Mesenchymal stem cell (in vitro differentiated cells and primary cell): ENCODE measurements around the gene STN1.

ENCODE experiments used
- DNase-seq: peaks from one replicate; pipeline ENCODE4 v3.0.0-alpha.2; 2013
- H2AFZ ChIP-seq: one replicate; pipeline ENCODE4 v1.6.1; 2013; ENCODE audit warnings: low read depth, mild to moderate bottlenecking, control low read depth, inconsistent platforms, low read length, moderate library complexity
- H2AK5ac ChIP-seq: 2 replicates; pipeline ENCODE4 v1.6.1; 2013; ENCODE audit warnings: low read length, moderate library complexity, mild to moderate bottlenecking, inconsistent platforms; ENCODE audit not compliant: severe bottlenecking
- H2BK120ac ChIP-seq: one replicate; pipeline ENCODE4 v1.6.1; 2013; ENCODE audit warnings: low read depth, mild to moderate bottlenecking, inconsistent platforms, low read length, moderate library complexity
- H2BK12ac ChIP-seq, 2 experiments: one replicate each; pipeline ENCODE4 v1.6.1; 2013; ENCODE audit warnings: inconsistent platforms in 2 of 2, low read length in 2 of 2, mild to moderate bottlenecking in 2 of 2, moderate library complexity in 2 of 2, control low read depth in 1 of 2
- H2BK15ac ChIP-seq: one replicate; pipeline ENCODE4 v1.6.1; 2013; ENCODE audit warnings: mild to moderate bottlenecking, low read depth, inconsistent platforms; ENCODE audit not compliant: poor library complexity, severe bottlenecking
- H2BK5ac ChIP-seq: 2 replicates; pipeline ENCODE4 v1.6.1; 2013; ENCODE audit warnings: low read depth, mild to moderate bottlenecking, low read length, control low read depth, inconsistent platforms; ENCODE audit not compliant: poor library complexity, severe bottlenecking
- H3K14ac ChIP-seq, 2 experiments: one replicate each; pipeline ENCODE4 v1.6.1; 2013; ENCODE audit warnings: inconsistent platforms in 2 of 2, low read length in 2 of 2, control low read depth in 1 of 2, mild to moderate bottlenecking in 1 of 2, moderate library complexity in 1 of 2
- H3K18ac ChIP-seq, 2 experiments: one replicate each; pipeline ENCODE4 v1.6.1; 2013; ENCODE audit warnings: inconsistent platforms in 2 of 2, low read length in 2 of 2, control low read depth in 1 of 2, low read depth in 1 of 2, mild to moderate bottlenecking in 1 of 2
- H3K23ac ChIP-seq, 2 experiments: one replicate each; pipeline ENCODE4 v1.6.1; 2013; ENCODE audit warnings: inconsistent platforms in 2 of 2, low read length in 2 of 2, mild to moderate bottlenecking in 2 of 2, moderate library complexity in 2 of 2, control low read depth in 1 of 2
- H3K27ac ChIP-seq: 2 replicates; pipeline ENCODE4 v1.5.1; 2013; ENCODE audit warnings: mild to moderate bottlenecking, moderate library complexity, low read length, control low read depth, inconsistent platforms; ENCODE audit not compliant: poor library complexity, severe bottlenecking
- H3K27me3 ChIP-seq, 2 experiments: 2 replicates each; pipeline versions ENCODE4 v1.6.1 to v1.7.0; 2013; ENCODE audit warnings: low read length in 2 of 2, mild to moderate bottlenecking in 2 of 2, moderate library complexity in 2 of 2, control low read depth in 1 of 2, inconsistent platforms in 1 of 2; ENCODE audit not compliant: control insufficient read depth in 1 of 2, insufficient read depth in 1 of 2
- H3K36me3 ChIP-seq, 2 experiments: 2 replicates each; pipeline versions ENCODE4 v1.6.1 to v1.7.0; 2013; ENCODE audit warnings: low read length in 2 of 2, control low read depth in 1 of 2, inconsistent platforms in 1 of 2, low read depth in 1 of 2, mild to moderate bottlenecking in 1 of 2; ENCODE audit not compliant: insufficient read depth in 2 of 2, control insufficient read depth in 1 of 2
- H3K4ac ChIP-seq, 2 experiments: one replicate each; pipeline ENCODE4 v1.6.1; 2013; ENCODE audit warnings: inconsistent platforms in 2 of 2, low read length in 2 of 2, mild to moderate bottlenecking in 2 of 2, moderate library complexity in 2 of 2, control low read depth in 1 of 2, low read depth in 1 of 2
- H3K4me1 ChIP-seq: 2 replicates; pipeline ENCODE4 v1.6.1; 2013; ENCODE audit warnings: low read depth, low read length, control low read depth; ENCODE audit not compliant: control insufficient read depth, insufficient read depth
- H3K4me2 ChIP-seq: 2 replicates; pipeline ENCODE4 v1.6.1; 2013; ENCODE audit warnings: low read length, mild to moderate bottlenecking, inconsistent platforms; ENCODE audit not compliant: poor library complexity, severe bottlenecking
- H3K4me3 ChIP-seq, 2 experiments: 2 replicates each; pipeline versions ENCODE4 v1.5.1 to v1.7.0; 2013; ENCODE audit warnings: low read length in 2 of 2, mild to moderate bottlenecking in 2 of 2, control low read depth in 1 of 2, low read depth in 1 of 2; ENCODE audit not compliant: insufficient read depth in 1 of 2
- H3K79me1 ChIP-seq: replicated peaks from 2 replicates; pipeline ENCODE4 v1.6.1; 2013; ENCODE audit warnings: mild to moderate bottlenecking, control low read depth, low read length, inconsistent platforms; ENCODE audit not compliant: poor library complexity, severe bottlenecking
- H3K9ac ChIP-seq: 2 replicates; pipeline ENCODE4 v1.7.0; 2013; ENCODE audit warnings: mild to moderate bottlenecking, low read length, moderate library complexity
- H3K9me3 ChIP-seq: 2 replicates; pipeline ENCODE4 v1.7.0; 2013; ENCODE audit warnings: mild to moderate bottlenecking, low read length; ENCODE audit not compliant: control insufficient read depth
- H4K8ac ChIP-seq: one replicate; pipeline ENCODE4 v1.6.1; 2013; ENCODE audit warnings: inconsistent platforms, mild to moderate bottlenecking, low read length, moderate library complexity
- H4K91ac ChIP-seq: one replicate; pipeline ENCODE4 v1.6.1; 2013; ENCODE audit warnings: mild to moderate bottlenecking, low read length, inconsistent platforms
- WGBS: methylation state at CpG from one replicate; pipeline ENCODE4 v1.1.7; 2013; ENCODE audit warnings: mixed read lengths; 5-methylcytosine and 5-hydroxymethylcytosine counted together

STN1 gene

DNA sequence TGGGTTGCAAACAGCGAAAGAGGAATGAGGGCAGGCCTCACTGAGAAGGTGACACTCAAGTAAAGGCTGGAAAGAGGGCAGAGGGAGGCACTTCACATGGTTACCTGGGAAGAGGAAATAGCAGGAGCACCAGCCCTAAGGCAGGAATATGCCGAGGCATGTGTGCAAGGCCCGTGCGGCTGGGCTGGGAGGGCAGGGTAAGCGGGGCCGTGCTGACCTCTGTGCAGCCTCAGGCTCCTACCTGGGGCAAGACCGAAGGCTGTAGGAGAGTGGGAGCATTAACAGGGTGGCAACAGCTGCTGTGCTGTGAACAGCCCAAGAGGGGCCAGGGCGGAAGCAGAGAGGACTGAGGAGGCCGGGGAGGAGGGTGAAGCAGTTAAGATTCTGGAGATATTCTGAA lies 38.6 kb downstream of the STN1 start:
- H2AK5ac ChIP-seq: no peak overlapping the region
- H3K4me2 ChIP-seq: no peak overlapping the region
- no peak overlapping the region for H3K9ac ChIP-seq
- H3K9me3 ChIP-seq: no peaks in the 10 kb centered on the region
- H4K91ac ChIP-seq: no peak overlapping the region
- DNase-seq: no peak
- peaks cover 31 to 76% of the 10 kb centered on the region in 2 experiments for H3K36me3 ChIP-seq
- H2BK5ac ChIP-seq: no peak overlapping the region
- no peaks in the 10 kb centered on the region for H3K27me3 ChIP-seq
- no peak overlapping the region for H4K8ac ChIP-seq
- no peak overlapping the region for H3K14ac ChIP-seq
- no peak overlapping the region for H2AFZ ChIP-seq
- peaks cover 3% of the 10 kb centered on the region for H3K79me1 ChIP-seq
- no peak overlapping the region for H3K23ac ChIP-seq
- H3K18ac ChIP-seq: no peak overlapping the region
- H3K4me1 ChIP-seq: no peaks in the 10 kb centered on the region
- H3K4ac ChIP-seq: no peak overlapping the region
- no peak overlapping the region for H2BK15ac ChIP-seq
- 84% methylated on average over 9 of the region's 9 CpGs for WGBS
- H3K27ac ChIP-seq: no peak overlapping the region
- H2BK12ac ChIP-seq: no peak overlapping the region
- H3K4me3 ChIP-seq: no peak overlapping the region
- no peak overlapping the region for H2BK120ac ChIP-seq

DNA sequence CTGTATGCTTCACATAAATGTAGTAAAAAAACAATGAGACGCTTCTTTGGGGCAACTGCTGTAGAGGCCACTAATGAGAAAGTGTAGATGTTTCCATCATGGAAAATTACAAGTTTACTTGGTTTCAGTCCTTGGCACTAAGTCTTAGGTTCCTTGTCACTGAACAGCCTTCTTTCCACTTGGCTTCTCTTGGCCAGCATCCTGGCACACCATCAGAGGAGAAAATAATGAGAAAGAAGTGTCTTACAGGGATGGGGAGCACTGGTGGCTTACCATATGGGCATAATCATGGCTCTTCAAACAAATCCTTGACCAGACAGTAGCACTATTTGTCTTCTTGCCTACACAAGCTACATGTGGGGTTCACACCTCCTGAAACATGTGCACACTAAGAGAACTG lies 40.1 kb downstream of the STN1 start:
- no peak overlapping the region for H3K4me2 ChIP-seq
- no peak overlapping the region for H3K18ac ChIP-seq
- H4K8ac ChIP-seq: no peak overlapping the region
- H3K9ac ChIP-seq: no peak overlapping the region
- DNase-seq: no peak
- H3K4me1 ChIP-seq: no peaks in the 10 kb centered on the region
- no peak overlapping the region for H2BK15ac ChIP-seq
- H2AK5ac ChIP-seq: no peak overlapping the region
- no peak overlapping the region for H2BK5ac ChIP-seq
- no peak overlapping the region for H2BK12ac ChIP-seq
- no peak overlapping the region for H3K14ac ChIP-seq
- no peak overlapping the region for H4K91ac ChIP-seq
- no peak overlapping the region for H3K4ac ChIP-seq
- H3K36me3 ChIP-seq: peaks cover 35 to 67% of the 10 kb centered on the region in 2 experiments
- WGBS: 100% methylated on average over 1 of the region's 1 CpG
- H2AFZ ChIP-seq: no peak overlapping the region
- H3K23ac ChIP-seq: no peak overlapping the region
- H3K9me3 ChIP-seq: no peaks in the 10 kb centered on the region
- H3K4me3 ChIP-seq: no peak overlapping the region
- H3K79me1 ChIP-seq: peaks cover 1% of the 10 kb centered on the region
- H3K27me3 ChIP-seq: no peaks in the 10 kb centered on the region
- no peak overlapping the region for H3K27ac ChIP-seq
- H2BK120ac ChIP-seq: no peak overlapping the region

DNA sequence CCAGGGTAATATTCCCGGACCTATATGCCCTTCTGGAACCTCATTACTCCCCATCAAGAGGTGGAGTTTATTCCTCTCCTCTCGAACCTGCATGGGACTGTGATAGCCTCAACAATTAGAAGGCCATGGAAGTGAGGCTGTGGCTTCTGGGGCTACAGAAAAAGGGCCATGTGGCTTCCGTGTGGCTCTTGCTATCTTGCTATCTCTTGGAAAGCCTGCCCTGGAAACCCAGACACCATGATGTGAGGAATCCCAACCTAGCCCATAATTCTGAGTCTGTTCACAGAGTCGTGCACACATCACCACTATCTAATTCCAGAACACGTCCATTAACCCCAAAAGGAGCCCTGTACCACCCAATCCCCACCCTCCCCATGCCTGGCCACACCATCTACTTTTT lies 41.8 kb downstream of the STN1 start:
- Histone ChIP-seq H2BK12ac (no peak overlapping the region), H3K4ac (no peak overlapping the region), H2BK120ac (no peak overlapping the region), H3K18ac (no peak overlapping the region), H3K27me3 (no peaks in the 10 kb centered on the region), H3K79me1 (no peaks in the 10 kb centered on the region), H3K23ac (no peak overlapping the region), H3K36me3 (peaks cover 26 to 55% of the 10 kb centered on the region in 2 experiments), H4K8ac (no peak overlapping the region), H2BK5ac (no peak overlapping the region), H2AK5ac (no peak overlapping the region), H4K91ac (no peak overlapping the region), H3K9ac (no peak overlapping the region), H2BK15ac (no peak overlapping the region), H3K27ac (no peak overlapping the region), H3K4me3 (no peak overlapping the region), H3K4me1 (peaks cover 3% of the 10 kb centered on the region), H2AFZ (no peak overlapping the region), H3K14ac (no peak overlapping the region), H3K4me2 (no peak overlapping the region), H3K9me3 (no peaks in the 10 kb centered on the region)
- DNase-seq: no peak
- WGBS: 86% methylated on average over 5 of the region's 5 CpGs

DNA sequence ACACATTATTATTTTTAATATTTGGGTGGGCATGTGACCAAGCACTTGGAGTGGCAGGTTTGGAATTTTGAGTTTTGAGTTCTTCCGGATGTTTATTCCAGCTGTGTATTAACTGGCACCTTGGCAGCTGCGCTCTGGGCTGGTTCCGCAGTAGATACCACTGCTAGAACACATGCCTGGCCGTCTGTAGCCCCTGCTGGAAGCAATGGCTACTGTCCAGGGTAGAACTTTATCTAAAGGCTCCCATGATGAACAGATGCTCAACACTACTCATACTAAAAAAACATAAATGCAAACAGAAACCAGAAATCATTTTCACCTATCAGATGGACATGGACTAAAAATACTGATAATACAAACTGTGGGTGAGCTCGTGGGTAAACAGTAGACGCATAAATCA lies 43.3 kb downstream of the STN1 start:
- WGBS: 100% methylated on average over 4 of the region's 6 CpGs
- no peak overlapping the region for H3K18ac ChIP-seq
- H3K14ac ChIP-seq: no peak overlapping the region
- H3K4ac ChIP-seq: no peak overlapping the region
- no peaks in the 10 kb centered on the region for H3K79me1 ChIP-seq
- no peak overlapping the region for H2BK5ac ChIP-seq
- no peak overlapping the region for H4K91ac ChIP-seq
- no peak overlapping the region for H3K9ac ChIP-seq
- no peak for DNase-seq
- no peak overlapping the region for H4K8ac ChIP-seq
- peaks cover 8% of the 10 kb centered on the region for H3K4me1 ChIP-seq
- no peak overlapping the region for H2BK120ac ChIP-seq
- H3K9me3 ChIP-seq: no peaks in the 10 kb centered on the region
- no peaks in the 10 kb centered on the region for H3K27me3 ChIP-seq
- H3K36me3 ChIP-seq: peaks cover 22 to 41% of the 10 kb centered on the region in 2 experiments
- H3K27ac ChIP-seq: no peak overlapping the region
- no peak overlapping the region for H3K4me3 ChIP-seq
- H3K23ac ChIP-seq: no peak overlapping the region
- no peak overlapping the region for H2BK12ac ChIP-seq
- no peak overlapping the region for H2AK5ac ChIP-seq
- H2AFZ ChIP-seq: no peak overlapping the region
- H3K4me2 ChIP-seq: no peak overlapping the region
- H2BK15ac ChIP-seq: no peak overlapping the region
